Gastroesophageal sphincter (tissue), 4 donors: ENCODE data around the gene IQSEC3. TPM values are rescaled to one million over a fixed set of nuclear protein-coding genes. Genes with fewer than 3 reads are reported as not detected.

Experiments
- ATAC-seq: fragments of 150-250 bp; one replicate; pipeline ENCODE4 v1.9.1; 2016; ENCODE audit warnings: mild to moderate bottlenecking, moderate library complexity
- H3K27ac ChIP-seq, 4 donors: fragments of 200-600 bp; sonication (generic) in 3 of 4; 1 replicate in 3 of 4; 2 replicates in 1 of 4; pipeline ENCODE4 v1.5.1; 2016 to 2019
- H3K27me3 ChIP-seq: fragments of 200-600 bp; sonication (generic); one replicate; pipeline ENCODE4 v1.5.1; 2019
- H3K36me3 ChIP-seq, 2 donors: fragments of 200-600 bp; sonication (generic); one replicate each; pipeline ENCODE4 v1.5.1; 2019; ENCODE audit warnings: control low read depth in 1 of 2
- H3K4me1 ChIP-seq, 3 donors: fragments of 200-600 bp; sonication (generic); 1 replicate in 2 of 3; 2 replicates in 1 of 3; pipeline ENCODE4 v1.5.1; 2016 to 2019; ENCODE audit warnings: control low read depth in 2 of 3
- H3K4me3 ChIP-seq, 2 donors: fragments of 200-600 bp; sonication (generic); one replicate each; pipeline ENCODE4 v1.5.1; 2019; ENCODE audit warnings: mild to moderate bottlenecking in 1 of 2, moderate library complexity in 1 of 2
- H3K9me3 ChIP-seq, 3 donors: fragments of 200-600 bp; sonication (generic); one replicate each; pipeline ENCODE4 v1.5.1; 2017 to 2019; ENCODE audit warnings: control low read depth in 2 of 3
- CTCF ChIP-seq, 4 experiments: fragments of 200-600 bp in 2 of 4; fragments of 450-650 bp in 2 of 4; sonication (generic) in 1 of 4; IDR thresholded peaks; one replicate each; pipeline ENCODE4 v1.5.1; 2017 to 2019; ENCODE audit warnings: antibody characterized with exemption in 4 of 4, mild to moderate bottlenecking in 2 of 4, moderate library complexity in 2 of 4
- EP300 ChIP-seq: sonication (generic); formaldehyde crosslinking; IDR thresholded peaks from one replicate; pipeline ENCODE4 v1.6.1; 2017; ENCODE audit warnings: antibody characterized with exemption, mild to moderate bottlenecking
- POLR2A ChIP-seq, 2 donors: fragments of 450-650 bp; IDR thresholded peaks; one replicate each; pipeline ENCODE4 v1.6.1; 2017; ENCODE audit warnings: antibody characterized with exemption in 2 of 2, mild to moderate bottlenecking in 2 of 2, moderate library complexity in 1 of 2
- POLR2AphosphoS5 ChIP-seq: sonication (generic); formaldehyde crosslinking; IDR thresholded peaks from one replicate; pipeline ENCODE4 v1.6.1; 2017; ENCODE audit warnings: antibody characterized with exemption
- WGBS, 2 donors: methylation state at CpG; one replicate each; pipeline ENCODE4 v1.1.5; 2018; ENCODE audit warnings: low coverage in 1 of 2; 5-methylcytosine and 5-hydroxymethylcytosine counted together
- total RNA-seq, 4 donors: library from RNA; depleted of rRNA; stranded (reverse); fragments of >200 nt; gene quantifications; one replicate each; pipeline ENCODE4 v1.1.0, GENCODE V29; 2016

IQSEC3 gene
- total RNA-seq, 4 donors from 2014 or later: 0.07 to 2.4 (median 0.57) TPM

GRCh38 chr12:101969-102878, 35.7 kb downstream of the IQSEC3 start:
- H3K27ac ChIP-seq: no peak overlapping the region
- 70 to 90% methylated on average over 2 to 4 of the region's 15 CpGs for WGBS, 2 donors
- ATAC-seq: no peak
- H3K9me3 ChIP-seq: no peaks in the 10 kb centered on the region
- peaks cover 0 to 6% (median 0%) of the 10 kb centered on the region in 3 donors for H3K4me1 ChIP-seq
- H3K27me3 ChIP-seq: peaks cover 86% of the 10 kb centered on the region
- no peak overlapping the region for H3K4me3 ChIP-seq
- no peaks in the 10 kb centered on the region for H3K36me3 ChIP-seq
- TF ChIP-seq CTCF (IDR thresholded peaks at IDR 0.05): no peak
- TF ChIP-seq EP300: no peak
- no peak for TF ChIP-seq POLR2AphosphoS5
- TF ChIP-seq POLR2A (IDR thresholded peaks at IDR 0.05): no peak

GRCh38 chr12:102879-103168, 36.3 kb downstream of the IQSEC3 start:
- Histone ChIP-seq H3K27me3 (peaks cover 80% of the 10 kb centered on the region), H3K9me3 (no peaks in the 10 kb centered on the region), H3K27ac (no peak overlapping the region), H3K4me3 (no peak overlapping the region), H3K36me3 (no peaks in the 10 kb centered on the region), H3K4me1 (peaks cover 0 to 6% (median 0%) of the 10 kb centered on the region in 3 donors)
- ATAC-seq: no peak
- TF ChIP-seq POLR2A (IDR thresholded peaks at IDR 0.05) (no peak), CTCF (IDR thresholded peaks at IDR 0.05) (no peak), POLR2AphosphoS5 (no peak), EP300 (no peak)
- no CpG with 5 or more reads among the region's 7 CpGs for WGBS, 2 donors

GRCh38 chr12:103169-103981, 36.8 kb downstream of the IQSEC3 start:
- 54 to 59% methylated on average over 3 to 4 of the region's 19 CpGs for WGBS, 2 donors
- Histone ChIP-seq H3K4me1 (peaks cover 0 to 6% (median 0%) of the 10 kb centered on the region in 3 donors), H3K36me3 (no peaks in the 10 kb centered on the region), H3K27ac (no peak overlapping the region), H3K27me3 (peaks cover 75% of the 10 kb centered on the region), H3K9me3 (no peaks in the 10 kb centered on the region), H3K4me3 (no peak overlapping the region)
- TF ChIP-seq POLR2A (IDR thresholded peaks at IDR 0.05) (no peak), EP300 (no peak), CTCF (IDR thresholded peaks at IDR 0.05) (no peak), POLR2AphosphoS5 (no peak)
- no peak for ATAC-seq

GRCh38 chr12:104551-105081, 38.0 kb downstream of the IQSEC3 start:
- Histone ChIP-seq H3K36me3 (no peaks in the 10 kb centered on the region), H3K4me1 (peaks cover 0 to 6% (median 0%) of the 10 kb centered on the region in 3 donors), H3K9me3 (no peaks in the 10 kb centered on the region), H3K27me3 (peaks cover 68% of the 10 kb centered on the region), H3K4me3 (no peak overlapping the region), H3K27ac (no peak overlapping the region)
- no peak for TF ChIP-seq POLR2AphosphoS5
- TF ChIP-seq EP300: no peak
- TF ChIP-seq POLR2A (IDR thresholded peaks at IDR 0.05): no peak
- WGBS, 2 donors: 23 to 46% methylated on average over 4 to 5 of the region's 40 CpGs
- ATAC-seq: no peak

GRCh38 chr12:105696-106095, 39.1 kb downstream of the IQSEC3 start:
- no peak for ATAC-seq
- no peaks in the 10 kb centered on the region for H3K36me3 ChIP-seq
- 71 to 100% methylated on average over 1 to 2 of the region's 4 CpGs for WGBS, 2 donors
- H3K4me3 ChIP-seq: no peak overlapping the region
- peaks cover 0 to 6% (median 0%) of the 10 kb centered on the region in 3 donors for H3K4me1 ChIP-seq
- H3K9me3 ChIP-seq: no peaks in the 10 kb centered on the region
- no peak overlapping the region for H3K27ac ChIP-seq
- H3K27me3 ChIP-seq: peaks cover 64% of the 10 kb centered on the region
- TF ChIP-seq POLR2AphosphoS5: no peak
- no peak for TF ChIP-seq EP300
- TF ChIP-seq CTCF (IDR thresholded peaks at IDR 0.05): no peak
- TF ChIP-seq POLR2A (IDR thresholded peaks at IDR 0.05): no peak
